ENCODE data around the gene DDX10. TPM values are rescaled to one million over a fixed set of nuclear protein-coding genes. Genes with fewer than 3 reads are reported as not detected.

DDX10 gene
- total RNA-seq, 1 donor from 2014 or later = 24.5 TPM

DNA sequence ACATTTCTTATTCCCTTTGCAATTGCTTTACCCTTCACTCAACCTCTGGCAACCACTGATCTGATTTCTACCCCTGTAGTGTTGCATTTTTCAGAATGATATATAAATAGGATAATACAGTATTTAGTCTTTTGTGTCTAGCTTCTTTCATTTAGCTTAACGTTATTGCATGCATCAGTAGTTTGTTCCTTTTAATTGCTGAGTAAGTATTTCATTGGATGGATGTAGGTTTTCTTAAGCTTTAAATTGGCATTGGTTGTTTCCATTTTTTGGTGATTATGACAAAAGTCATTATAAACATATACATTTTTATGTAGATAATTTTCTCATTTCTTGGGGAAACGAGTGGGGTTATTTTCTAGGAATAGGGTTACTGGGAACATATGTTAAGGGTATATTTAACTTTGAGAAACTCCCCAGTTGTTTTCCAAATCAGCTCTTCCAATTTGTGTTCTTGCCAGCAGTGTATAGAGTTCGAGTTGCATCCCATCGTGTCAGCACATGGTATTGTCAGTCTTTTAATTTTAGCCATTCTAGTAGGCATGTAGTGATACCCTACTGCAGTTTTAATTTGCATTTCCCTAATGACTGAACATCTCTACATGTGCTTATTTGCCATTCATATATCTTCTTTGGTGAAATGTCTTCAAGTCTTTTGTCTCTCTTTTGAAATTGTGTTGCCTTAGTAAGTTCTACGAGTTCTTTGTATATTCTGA, 60.3 kb downstream of the DDX10 start:
- TF ChIP-seq, protein P1, sequence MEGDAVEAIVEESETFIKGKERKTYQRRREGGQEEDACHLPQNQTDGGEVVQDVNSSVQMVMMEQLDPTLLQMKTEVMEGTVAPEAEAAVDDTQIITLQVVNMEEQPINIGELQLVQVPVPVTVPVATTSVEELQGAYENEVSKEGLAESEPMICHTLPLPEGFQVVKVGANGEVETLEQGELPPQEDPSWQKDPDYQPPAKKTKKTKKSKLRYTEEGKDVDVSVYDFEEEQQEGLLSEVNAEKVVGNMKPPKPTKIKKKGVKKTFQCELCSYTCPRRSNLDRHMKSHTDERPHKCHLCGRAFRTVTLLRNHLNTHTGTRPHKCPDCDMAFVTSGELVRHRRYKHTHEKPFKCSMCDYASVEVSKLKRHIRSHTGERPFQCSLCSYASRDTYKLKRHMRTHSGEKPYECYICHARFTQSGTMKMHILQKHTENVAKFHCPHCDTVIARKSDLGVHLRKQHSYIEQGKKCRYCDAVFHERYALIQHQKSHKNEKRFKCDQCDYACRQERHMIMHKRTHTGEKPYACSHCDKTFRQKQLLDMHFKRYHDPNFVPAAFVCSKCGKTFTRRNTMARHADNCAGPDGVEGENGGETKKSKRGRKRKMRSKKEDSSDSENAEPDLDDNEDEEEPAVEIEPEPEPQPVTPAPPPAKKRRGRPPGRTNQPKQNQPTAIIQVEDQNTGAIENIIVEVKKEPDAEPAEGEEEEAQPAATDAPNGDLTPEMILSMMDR (IDR thresholded peaks at IDR 0.05; ENCODE audit: insufficient read depth, low read length, poor library complexity, severe bottlenecking) = no peak
- DNase-seq (ENCODE audit: low read depth) = no peak
- H3K36me3 ChIP-seq (ENCODE audit: control insufficient read depth, insufficient read depth, low read length) = no peaks in the 10 kb centered on the region
- H3K4me3 ChIP-seq (ENCODE audit: low read depth, low read length) = no peak overlapping the region
- H3K27me3 ChIP-seq (ENCODE audit: control insufficient read depth, insufficient read depth, low read length) = no peaks in the 10 kb centered on the region

DNA sequence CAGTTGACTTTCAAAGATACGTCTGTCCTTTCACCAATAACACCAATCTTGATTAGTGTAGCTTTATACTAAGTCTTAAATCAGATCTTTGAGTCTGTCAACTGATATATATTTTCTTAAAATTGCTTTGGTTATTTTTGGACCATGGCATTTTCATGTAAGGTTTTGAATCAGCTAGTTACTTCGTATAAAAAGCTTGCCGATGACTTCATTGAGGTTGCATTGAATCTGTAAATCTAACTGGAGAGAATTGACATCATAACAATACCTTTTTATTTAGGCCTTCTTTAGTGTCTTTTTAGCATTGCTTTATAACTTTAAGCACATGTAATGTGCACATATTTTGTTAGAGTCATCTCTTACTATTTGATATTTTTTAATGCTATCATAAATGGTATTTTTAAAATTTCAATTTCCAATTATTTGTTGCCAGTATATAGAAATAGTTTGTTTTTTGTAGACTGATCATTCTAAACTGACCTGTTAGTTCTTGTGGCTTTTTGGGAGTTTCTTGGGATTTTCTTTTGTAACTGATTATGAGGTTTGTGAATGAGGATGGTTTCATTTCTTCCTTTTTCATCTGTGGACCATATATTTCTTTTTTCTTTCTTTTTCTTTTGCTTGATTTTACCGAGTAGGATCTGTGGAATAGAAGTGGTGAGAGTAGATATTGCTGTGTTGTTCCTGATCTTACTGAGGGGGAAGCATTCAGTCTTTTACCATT, 61.4 kb downstream of the DDX10 start:
- TF ChIP-seq, protein P1 (IDR thresholded peaks at IDR 0.05; ENCODE audit: insufficient read depth, low read length, poor library complexity, severe bottlenecking) = no peak
- Histone ChIP-seq H3K4me3 (ENCODE audit: low read depth, low read length) (no peak overlapping the region), H3K27me3 (ENCODE audit: control insufficient read depth, insufficient read depth, low read length) (no peaks in the 10 kb centered on the region), H3K36me3 (ENCODE audit: control insufficient read depth, insufficient read depth, low read length) (no peaks in the 10 kb centered on the region)
- no peak for DNase-seq (ENCODE audit: low read depth)

GRCh38 chr11:108727665-108728064, 62.8 kb downstream of the DDX10 start:
- TF ChIP-seq, protein P1 (IDR thresholded peaks at IDR 0.05; ENCODE audit: insufficient read depth, low read length, poor library complexity, severe bottlenecking) = no peak
- Histone ChIP-seq H3K27me3 (ENCODE audit: control insufficient read depth, insufficient read depth, low read length) (no peaks in the 10 kb centered on the region), H3K4me3 (ENCODE audit: low read depth, low read length) (no peak overlapping the region)

DNA sequence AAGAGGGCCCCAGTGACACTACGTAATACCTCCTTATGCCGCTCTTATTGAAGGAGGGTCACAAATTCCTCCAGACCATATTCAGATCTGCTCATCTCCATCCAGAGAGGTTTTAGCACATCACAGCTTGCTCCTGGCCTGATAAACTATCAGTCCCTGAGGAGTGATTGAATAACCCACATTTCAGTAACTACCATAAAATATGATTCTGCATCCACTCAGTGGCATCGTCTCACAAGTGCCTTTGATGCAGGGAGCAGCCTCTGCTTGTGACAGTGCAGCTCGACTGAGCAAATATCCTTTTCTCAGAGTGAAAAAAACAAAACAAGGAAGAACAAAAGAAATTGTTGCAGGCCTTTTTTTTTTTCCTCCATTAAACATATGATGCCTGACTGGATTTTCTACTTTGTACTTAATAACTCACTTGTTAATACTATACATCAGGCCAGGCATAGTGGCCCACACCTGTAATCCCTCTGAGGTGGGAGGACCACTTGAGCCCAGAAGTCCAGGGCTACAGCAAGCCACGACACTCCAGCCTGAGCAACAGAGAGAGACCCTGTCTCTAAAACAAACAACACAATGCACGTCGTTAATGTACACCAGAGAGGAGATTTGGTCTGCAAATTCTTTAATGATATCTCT, 64.5 kb downstream of the DDX10 start:
- TF ChIP-seq, protein P1 (IDR thresholded peaks at IDR 0.05; ENCODE audit: insufficient read depth, low read length, poor library complexity, severe bottlenecking) = no peak
- Histone ChIP-seq H3K36me3 (ENCODE audit: control insufficient read depth, insufficient read depth, low read length) (no peaks in the 10 kb centered on the region), H3K4me3 (ENCODE audit: low read depth, low read length) (no peak overlapping the region), H3K27me3 (ENCODE audit: control insufficient read depth, insufficient read depth, low read length) (no peaks in the 10 kb centered on the region)
- DNase-seq (ENCODE audit: low read depth) = no peak

More at GRCh38 chr11:108727665-108728064, 62.8 kb downstream of the DDX10 start:
- no peaks in the 10 kb centered on the region for H3K36me3 ChIP-seq (ENCODE audit: control insufficient read depth, insufficient read depth, low read length)
- DNase-seq (ENCODE audit: low read depth) = no peak

- Histone ChIP-seq H3K36me3 (ENCODE audit: control insufficient read depth, insufficient read depth, low read length) (no peaks in the 10 kb centered on the region), H3K27me3 (ENCODE audit: control insufficient read depth, insufficient read depth, low read length) (no peaks in the 10 kb centered on the region), H3K4me3 (ENCODE audit: low read depth, low read length) (no peak overlapping the region)
- DNase-seq (ENCODE audit: low read depth) = no peak
- TF ChIP-seq, protein P1 (IDR thresholded peaks at IDR 0.05; ENCODE audit: insufficient read depth, low read length, poor library complexity, severe bottlenecking) = no peak
Observed at GRCh38 chr11:108732395-108732794, 67.5 kb downstream of the DDX10 start.
